ENCODE data around the gene LRRK2.

LRRK2 gene

GRCh38 chr12:40390980-40391379, 166.2 kb downstream of the LRRK2 start:
- Mint-ChIP-seq H3K9me3 (no peaks in the 10 kb centered on the region), H3K4me1 (ENCODE audit: low read depth) (no peaks in the 10 kb centered on the region)
- intact Hi-C loops (cut with micrococcal nuclease): no loop called here

GRCh38 chr12:40393026-40393425, 168.2 kb downstream of the LRRK2 start:
- intact Hi-C loops (cut with micrococcal nuclease): no loop called here
- Mint-ChIP-seq H3K27ac (no peak overlapping the region), H3K36me3 (ENCODE audit: low read depth) (no peaks in the 10 kb centered on the region), H3K4me1 (ENCODE audit: low read depth) (no peaks in the 10 kb centered on the region), H3K27me3 (no peaks in the 10 kb centered on the region), H3K4me3 (no peak overlapping the region), H3K9me3 (no peaks in the 10 kb centered on the region)

More at GRCh38 chr12:40390980-40391379, 166.2 kb downstream of the LRRK2 start:
- Mint-ChIP-seq H3K4me3 (no peak overlapping the region), H3K27me3 (no peaks in the 10 kb centered on the region), H3K27ac (no peak overlapping the region), H3K36me3 (ENCODE audit: low read depth) (no peaks in the 10 kb centered on the region)

- H3K36me3 Mint-ChIP-seq (ENCODE audit: low read depth): no peaks in the 10 kb centered on the region
- no peaks in the 10 kb centered on the region for H3K4me1 Mint-ChIP-seq (ENCODE audit: low read depth)
- no peak overlapping the region for H3K27ac Mint-ChIP-seq
- H3K27me3 Mint-ChIP-seq: no peaks in the 10 kb centered on the region
- no peak overlapping the region for H3K4me3 Mint-ChIP-seq
- no peaks in the 10 kb centered on the region for H3K9me3 Mint-ChIP-seq
- intact Hi-C loops (cut with micrococcal nuclease): no loop called here
Observed at GRCh38 chr12:40399656-40400055, 174.9 kb downstream of the LRRK2 start.

- H3K27me3 Mint-ChIP-seq: no peaks in the 10 kb centered on the region
- H3K27ac Mint-ChIP-seq: no peak overlapping the region
- H3K4me3 Mint-ChIP-seq: no peak overlapping the region
- no peaks in the 10 kb centered on the region for H3K9me3 Mint-ChIP-seq
- no peaks in the 10 kb centered on the region for H3K4me1 Mint-ChIP-seq (ENCODE audit: low read depth)
- H3K36me3 Mint-ChIP-seq (ENCODE audit: low read depth): no peaks in the 10 kb centered on the region
- intact Hi-C loops (cut with micrococcal nuclease): no loop called here
Observed at GRCh38 chr12:40405419-40405818, 180.6 kb downstream of the LRRK2 start.

Measured in dendritic cell treated with granulocyte-macrophage colony-stimulating factor and Interleukin-4, amounts not matched to agents 40 ng/mL and 50 ng/mL, for 4 days (primary cell).